K562 (cell line): ENCODE measurements around the gene KCNK16. TPM values are rescaled to one million over a fixed set of nuclear protein-coding genes. Genes with fewer than 3 reads are reported as not detected.

Experiments used
- ATAC-seq: fragments of 200-7000 bp; cut with Tn5 transposase; 3 replicates; pipeline ENCODE4 v1.9.1; 2020; ENCODE audit warnings: moderate library complexity
- BruUV-seq: library from RNA; stranded (reverse); fragments of 400-500 nt; replicated peaks from 2 replicates; lab custom pipeline; 2021; lab: Mats Ljungman, UMichigan
- CTCF ChIA-PET: fragments of 300-600 bp; formaldehyde crosslinking; extraction: SDS; loops from one replicate; lab custom pipeline; 2021; ENCODE audit warnings: low intra/inter-chr PET ratio; lab: Yijun Ruan, JAX
- POLR2A ChIA-PET: fragments of 300-600, 350-650 bp; sonication (Branson Sonifier 250); formaldehyde crosslinking; extraction: SDS; loops from one replicate; lab custom pipeline; 2021; ENCODE audit warnings: antibody characterized with exemption, inconsistent platforms; lab: Yijun Ruan, JAX
- DNase-seq, 4 experiments: peaks; one replicate each; pipeline versions ENCODE4 v3.0.0 to v3.0.0-alpha.2; 2011 to 2018; ENCODE audit warnings: low spot score in 3 of 4, mixed read lengths in 3 of 4; ENCODE audit errors: extremely low read depth in 1 of 4
- FAIRE-seq: peaks from 2 replicates; lab custom pipeline; 2011; peaks lifted over from hg19 to GRCh38; lab: Jason Lieb, UNC
- H2AFZ ChIP-seq: 2 replicates; pipeline ENCODE4 v1.6.0; 2011; ENCODE audit warnings: low read depth, low read length, control low read depth, inconsistent platforms
- H3K27ac ChIP-seq: fragments of 200-600 bp; 3 replicates; pipeline ENCODE4 v1.8.0; 2011; ENCODE audit warnings: low read depth, mild to moderate bottlenecking, control low read depth, inconsistent platforms, low read length, moderate library complexity, mixed read lengths; ENCODE audit errors: extremely low read depth
- H3K27me3 ChIP-seq, 2 experiments: fragments of 300-600 bp in 1 of 2; 2 replicates in 1 of 2; 3 replicates in 1 of 2; pipeline versions ENCODE4 v1.6.0 to v1.8.0; 2011; ENCODE audit warnings: inconsistent platforms in 2 of 2, low read length in 2 of 2, mild to moderate bottlenecking in 1 of 2, mixed read lengths in 1 of 2, moderate library complexity in 1 of 2; ENCODE audit not compliant: control insufficient read depth in 2 of 2, insufficient read depth in 2 of 2
- H3K36me3 ChIP-seq: fragments of 300-600 bp; 3 replicates; pipeline ENCODE4 v1.8.0; 2011; ENCODE audit warnings: mild to moderate bottlenecking, low read length, inconsistent platforms; ENCODE audit not compliant: control insufficient read depth, insufficient read depth
- H3K4me1 ChIP-seq, 2 experiments: fragments of 200-600 bp in 1 of 2; replicated peaks in 1 of 2; 2 replicates in 1 of 2; 3 replicates in 1 of 2; pipeline versions ENCODE4 v1.5.1 to v1.8.0; 2011; ENCODE audit warnings: inconsistent platforms in 2 of 2, low read length in 2 of 2, mild to moderate bottlenecking in 1 of 2, mixed read lengths in 1 of 2, moderate library complexity in 1 of 2; ENCODE audit not compliant: control insufficient read depth in 2 of 2, insufficient read depth in 2 of 2
- H3K4me2 ChIP-seq: 2 replicates; pipeline ENCODE4 v1.6.1; 2011; ENCODE audit warnings: low read length, control low read depth, inconsistent platforms, mixed read lengths; ENCODE audit not compliant: insufficient read depth
- H3K4me3 ChIP-seq: fragments of 200-600 bp; sonication (generic), shearing (Covaris generic); 2 replicates; pipeline ENCODE4 v1.5.1; 2016; ENCODE audit warnings: control low read depth, inconsistent platforms
- H3K79me2 ChIP-seq: fragments of 200-600 bp; 3 replicates; pipeline ENCODE4 v1.8.0; 2011; ENCODE audit warnings: low read length, inconsistent platforms; ENCODE audit not compliant: control insufficient read depth, insufficient read depth
- H3K9ac ChIP-seq, 2 experiments: 2 replicates each; pipeline versions ENCODE4 v1.6.0 to v1.6.1; 2011; ENCODE audit warnings: low read depth in 2 of 2, low read length in 2 of 2, control low read depth in 1 of 2, inconsistent platforms in 1 of 2, mild to moderate bottlenecking in 1 of 2, mixed read lengths in 1 of 2; ENCODE audit not compliant: insufficient read depth in 1 of 2
- H3K9me1 ChIP-seq: one replicate; pipeline ENCODE4 v1.6.0; 2011; ENCODE audit warnings: inconsistent platforms, mild to moderate bottlenecking, low read length, moderate library complexity; ENCODE audit not compliant: control insufficient read depth, insufficient read depth
- H3K9me3 ChIP-seq: replicated peaks from 2 replicates; pipeline ENCODE4 v1.5.1; 2011; ENCODE audit warnings: low read depth, low read length, inconsistent platforms; ENCODE audit not compliant: control insufficient read depth, insufficient read depth
- H4K20me1 ChIP-seq: replicated peaks from 2 replicates; pipeline ENCODE4 v1.6.1; 2011; ENCODE audit warnings: low read length, inconsistent platforms, mixed read lengths; ENCODE audit not compliant: control insufficient read depth, insufficient read depth
- CSDE1 ChIP-seq, 2 experiments: fragments of 450-650 bp; IDR thresholded peaks; 2 replicates each; pipeline ENCODE4 v1.6.1; 2016; ENCODE audit warnings: mild to moderate bottlenecking in 1 of 2
- E2F4 ChIP-seq: sonication (generic); formaldehyde crosslinking; IDR thresholded peaks from 2 replicates; pipeline ENCODE4 v1.8.0; 2022; ENCODE audit warnings: mild to moderate bottlenecking, low read depth, missing genetic modification reagents
- MYC ChIP-seq, 2 experiments: fragments of 250-450 bp in 1 of 2; sonication (Bioruptor Pico) in 1 of 2; IDR thresholded peaks; 2 replicates each; pipeline versions ENCODE4 v1.5.1 to v1.6.1; 2012 to 2021; ENCODE audit warnings: low read depth in 2 of 2, borderline replicate concordance in 1 of 2, improper control_type of control experiment in 1 of 2, low read length in 1 of 2, mild to moderate bottlenecking in 1 of 2, moderate library complexity in 1 of 2
- NFIX ChIP-seq: fragments of 250-450 bp; sonication (Bioruptor Pico); IDR thresholded peaks from 2 replicates; pipeline ENCODE4 v1.4.0; 2020; ENCODE audit warnings: low read depth, mild to moderate bottlenecking, moderate library complexity
- PTTG1 ChIP-seq: fragments of 450-650 bp; IDR thresholded peaks from 2 replicates; pipeline ENCODE4 v1.6.1; 2016; ENCODE audit warnings: low read depth, mild to moderate bottlenecking, missing genetic modification characterization, missing compliant biosample characterization
- RERE ChIP-seq: sonication (generic); formaldehyde crosslinking; IDR thresholded peaks from 2 replicates; pipeline ENCODE4 v1.8.0; 2023; ENCODE audit warnings: missing genetic modification reagents, mild to moderate bottlenecking, borderline replicate concordance
- SIX5 ChIP-seq, 2 experiments: IDR thresholded peaks; 2 replicates each; pipeline ENCODE4 v1.6.1; 2011; ENCODE audit warnings: low read length in 2 of 2, borderline replicate concordance in 1 of 2, low read depth in 1 of 2, mild to moderate bottlenecking in 1 of 2, moderate library complexity in 1 of 2; ENCODE audit not compliant: insufficient read depth in 1 of 2
- SMARCA5 ChIP-seq: fragments of 450-650 bp; IDR thresholded peaks from 2 replicates; pipeline ENCODE4 v1.6.1; 2016
- TFAM ChIP-seq: fragments of 250-450 bp; sonication (Bioruptor Pico); conservative IDR thresholded peaks from 2 replicates; pipeline ENCODE4 v1.5.0; 2021; ENCODE audit warnings: mild to moderate bottlenecking, moderate library complexity
- WHSC1 ChIP-seq: IDR thresholded peaks from one replicate; pipeline ENCODE4 v1.6.1; 2012; ENCODE audit warnings: low read length, control low read depth, inconsistent platforms
- ZNF197 ChIP-seq: fragments of 200-800 bp; sonication (Bioruptor generic); IDR thresholded peaks from 2 replicates; pipeline ENCODE4 v1.6.1; 2016; ENCODE audit warnings: low read depth, missing genetic modification characterization, missing compliant biosample characterization
- WGBS: fragments of 100-300 bp; shearing (Covaris generic); methylation state at CpG from one replicate; pipeline ENCODE4 v1.1.6; 2016; ENCODE audit warnings: low coverage, mixed read lengths; ENCODE audit not compliant: insufficient coverage; ENCODE audit errors: missing lambda C conversion rate; 5-methylcytosine and 5-hydroxymethylcytosine counted together
- in situ Hi-C: fragments of 300-500 bp; cut with MboI; formaldehyde crosslinking; loops from 4 replicates; pipeline ENCODE4 v1.15.0; 2018; ENCODE audit warnings: inconsistent platforms, mixed read lengths
- intact Hi-C: fragments of 100-400 bp; cut with micrococcal nuclease; formaldehyde crosslinking; loops from 2 replicates; pipeline ENCODE4 v1.14.2; 2022
- polyA plus RNA-seq, 8 experiments: library from polyadenylated mRNA; depleted of rRNA in 4 of 8; stranded (reverse) in 5 of 8; unstranded in 3 of 8; fragments of >200 nt; fragmentation: Nextera tagmentation in 2 of 8; fragmentation: Illumina TruSeq in 1 of 8; extraction: Ambion mirVana in 2 of 8; extraction: Trizol in 1 of 8; gene quantifications; 2 replicates each; pipeline versions ENCODE4 v1.2.1 to v1.2.3, GENCODE V29; 2011 to 2014; ENCODE audit warnings: inconsistent platforms in 1 of 8, missing spikeins in 1 of 8
- total RNA-seq, 7 experiments: library from RNA; depleted of rRNA in 6 of 7; stranded (reverse); fragments of >200 nt in 6 of 7; fragmentation: Illumina TruSeq in 2 of 7; extraction: Trizol in 2 of 7; gene quantifications; 2 replicates each; pipeline versions ENCODE4 v1.2.1 to v1.2.3, GENCODE V29; 2011 to 2021; ENCODE audit warnings: low replicate concordance in 1 of 7

Gene KCNK16
- total and polyA plus RNA-seq, 9 of the 15 experiments (the other 6 are each of a cell fraction or from before 2014, with no cell fraction given) = not detected

- FAIRE-seq = no peak
- no peak overlapping the region for H3K9ac ChIP-seq
- CTCF ChIA-PET = interaction anchor here (0.6 to 4.2 kb wide), 2 partner anchors 142 to 147 kb away, joined by 3 to 52 read pairs; no protein-coding TSS in a partner anchor
These were observed 15.0 kb downstream of the KCNK16 start for GRCh38 chr6:39307462-39307861.

More at GRCh38 chr6:39307462-39307861, 15.0 kb downstream of the KCNK16 start:
- peaks cover 0 to 48% of the 10 kb centered on the region in 2 experiments; a peak in 3 of 5 replicates for H3K27me3 ChIP-seq
- H3K27ac ChIP-seq = no peak overlapping the region
- H3K9me3 ChIP-seq = no peaks in the 10 kb centered on the region
- TF ChIP-seq PTTG1 (tag) (no peak), NFIX (CRISPR knock-in tag) (no peak), WHSC1 (no peak), ZNF197 (CRISPR knock-in tag) (no peak), SMARCA5 (no peak), SIX5 (IDR thresholded peaks at IDR 0.05; ENCODE audit: borderline replicate concordance in 1 of 2, insufficient read depth in 1 of 2, low read depth in 1 of 2, low read length in 2 of 2) (no peak), E2F4 (no peak), MYC (IDR thresholded peaks at IDR 0.05; ENCODE audit: low read depth, low read length) (no peak), MYC (CRISPR knock-in tag; IDR thresholded peaks at IDR 0.05; ENCODE audit: borderline replicate concordance, low read depth) (no peak), TFAM (CRISPR knock-in tag) (no peak), RERE (no peak), CSDE1 (IDR thresholded peaks at IDR 0.05) (no peak)
- TF ChIP-seq, all 486 proteins: peak for 0
- ATAC-seq (no peak), DNase-seq (no peak)
- Histone ChIP-seq H3K79me2 (no peaks in the 10 kb centered on the region), H3K4me1 (peaks cover 0 to 9% of the 10 kb centered on the region in 2 experiments; a peak in 2 of 5 replicates), H3K4me2 (no peak overlapping the region), H3K9me1 (peaks cover 3% of the 10 kb centered on the region), H3K36me3 (no peaks in the 10 kb centered on the region), H4K20me1 (peaks cover 17% of the 10 kb centered on the region), H2AFZ (no peak overlapping the region), H3K4me3 (no peak overlapping the region)
- BruUV-seq = no TSS peak
- POLR2A ChIA-PET = interaction anchor here (1.1 kb wide), 1 partner anchor 11 kb away, joined by 3 read pairs; no protein-coding TSS in a partner anchor
- WGBS = 0% methylated on average over 3 of the region's 3 CpGs
- in situ Hi-C loops (loop anchor here (5.0 kb wide), 1 partner anchor 310 kb away; no protein-coding TSS in a partner anchor), intact Hi-C loops (no loop called here)
